GM19351 (cell line): ENCODE results near the gene DAP3.
"Not testable (repeated sequence)": the region's sequence is repeated elsewhere in the genome, so short reads cannot be mapped to it uniquely, and the experiment has no call there.

Source experiments
- ATAC-seq: cut with Tn5 transposase; IDR thresholded peaks from one replicate; pipeline ENCODE4 v1.9.1; 2021; ENCODE audit warnings: mild to moderate bottlenecking, moderate library complexity; ENCODE audit not compliant: unreplicated experiment

DAP3 gene

DNA sequence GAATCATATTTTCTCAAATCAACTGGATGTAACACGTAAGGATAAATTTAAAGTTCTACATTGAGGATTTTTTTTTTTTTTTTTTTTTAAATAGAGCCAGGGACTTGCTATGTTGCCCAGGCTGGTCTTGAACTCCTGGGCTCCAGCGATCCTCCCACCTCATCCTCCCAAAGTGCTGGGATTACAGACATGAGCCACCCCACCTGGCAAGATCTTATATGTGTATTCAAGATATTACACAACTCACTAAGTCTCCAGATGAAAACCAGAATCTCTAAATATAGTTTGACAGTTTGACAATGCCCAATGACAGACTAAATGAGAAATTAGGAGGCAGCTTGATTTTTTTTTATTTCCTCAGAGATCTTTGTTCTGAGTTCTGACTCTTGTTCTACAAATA is 7.1 kb upstream of the DAP3 start:
- ATAC-seq: no peak

DNA sequence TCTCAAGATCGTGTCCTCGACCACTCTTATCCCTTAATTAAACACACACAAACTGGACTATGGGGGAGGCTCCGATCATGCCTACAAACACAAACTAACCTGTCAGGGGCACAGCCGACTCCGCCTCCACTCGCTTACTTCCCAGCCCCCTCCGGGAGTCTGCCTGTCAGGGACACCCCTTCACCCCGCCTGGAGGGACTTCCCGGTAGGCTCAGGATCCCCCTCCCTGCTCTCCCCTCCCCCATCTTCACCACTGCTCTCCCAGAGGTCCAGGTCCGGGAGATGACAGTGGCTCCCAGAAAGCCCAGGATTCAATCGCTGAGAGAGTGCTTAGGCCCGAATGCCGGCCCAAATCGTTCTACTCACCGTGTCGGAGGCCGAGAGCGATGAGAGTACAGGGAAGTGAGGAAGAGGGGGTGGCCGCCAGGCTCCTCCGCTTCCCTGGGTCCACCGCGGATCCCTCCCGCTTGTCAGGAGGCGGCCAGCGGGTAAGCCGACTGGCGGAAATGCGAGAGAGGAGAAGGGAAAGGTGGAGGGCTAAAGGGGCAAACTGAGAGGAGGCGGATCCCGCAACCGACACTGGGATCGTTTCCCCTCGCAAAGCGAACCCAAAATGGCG is 1.1 kb upstream of the DAP3 start:
- ATAC-seq: not testable (repeated sequence)

DNA sequence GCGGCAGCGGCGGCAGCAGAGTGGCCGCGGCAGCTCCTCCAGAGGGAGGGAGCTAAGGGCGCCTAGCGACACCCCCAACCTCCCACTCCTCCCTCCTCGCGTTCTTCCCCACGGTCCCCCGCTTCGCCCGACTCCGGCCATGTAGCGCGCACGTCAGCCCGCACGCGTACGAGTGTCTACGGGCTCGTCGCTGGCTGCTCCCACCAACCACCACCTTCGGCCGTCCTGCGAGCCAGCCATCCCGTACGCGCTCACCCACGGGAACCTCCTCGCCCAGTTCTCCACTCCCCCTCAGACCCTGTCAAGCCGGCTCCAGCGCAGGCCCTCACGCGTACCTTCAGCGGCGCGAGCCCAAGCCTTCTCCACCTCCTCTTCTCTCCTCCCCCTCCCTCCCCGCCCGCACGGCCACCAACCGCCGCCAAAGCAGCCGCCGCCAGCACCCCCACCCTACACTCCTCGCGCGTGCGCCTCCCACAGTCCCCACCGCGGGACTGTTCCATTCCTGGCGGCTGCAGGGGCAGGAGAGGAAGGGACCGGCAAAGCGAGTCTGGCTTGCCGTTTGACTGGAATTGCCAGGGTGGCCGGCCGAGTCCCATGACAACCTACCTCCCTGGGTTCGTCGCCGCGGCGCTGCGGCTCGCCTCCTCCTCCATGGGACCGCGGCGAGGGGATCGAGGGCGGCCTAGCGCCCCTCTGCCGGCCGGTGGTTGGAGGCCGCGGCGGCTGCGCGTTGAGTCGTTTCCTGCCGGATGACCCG is 389 bp upstream of the DAP3 start, which contains the start of gene YY1AP1:
TSS of gene YY1AP1 (minus strand) at position 451 of the 757 bp plus-strand sequence. CDS start 8,338 bp downstream, outside the sequence.
- peak; percentile 80 for ATAC-seq

DNA sequence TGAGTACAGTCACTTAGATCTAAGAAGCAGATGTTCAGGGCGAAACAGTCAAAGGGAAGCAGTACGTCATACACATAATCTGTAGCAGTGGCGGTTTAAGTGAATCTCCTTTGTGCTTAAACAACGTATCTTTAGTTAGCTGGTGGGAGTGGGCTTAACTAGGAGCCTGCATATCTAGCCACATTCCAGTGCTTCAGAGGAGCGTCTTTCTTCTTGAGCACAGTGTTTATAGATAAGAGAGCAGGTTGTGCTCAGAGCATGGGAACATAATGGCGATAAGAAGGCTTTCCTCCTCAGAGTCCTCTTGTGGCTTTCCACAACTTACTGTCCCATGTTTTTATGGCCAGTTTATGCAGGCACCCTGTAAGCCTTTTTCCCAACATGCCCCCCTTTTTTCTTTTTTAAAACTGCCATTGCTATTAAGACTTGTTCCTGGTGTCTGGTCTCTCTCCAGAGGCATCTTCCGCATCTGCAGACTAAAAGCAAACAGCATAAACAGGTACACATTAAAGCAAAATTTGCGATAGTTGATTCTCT is 3.2 kb downstream of the DAP3 start:
- ATAC-seq: no peak

DNA sequence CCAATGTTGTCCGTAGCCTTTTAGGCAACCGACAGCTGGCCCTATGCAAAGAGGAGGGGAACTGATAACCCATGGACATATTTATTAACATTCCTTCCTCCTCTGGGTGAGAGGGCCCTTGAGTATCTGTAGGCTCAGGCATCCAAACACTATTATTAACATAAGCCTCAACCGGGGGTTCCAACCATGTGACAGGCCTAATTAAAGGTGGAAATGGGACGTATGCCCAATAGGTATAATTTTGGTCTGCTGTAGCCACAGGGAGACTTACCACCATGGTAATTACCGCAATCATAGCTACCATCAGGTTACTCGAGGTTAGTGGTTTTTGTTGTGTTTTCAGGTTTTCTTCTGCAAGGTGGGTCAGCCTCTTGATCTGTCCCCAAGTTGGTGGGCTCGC is 5.3 kb downstream of the DAP3 start:
- ATAC-seq: no peak

DNA sequence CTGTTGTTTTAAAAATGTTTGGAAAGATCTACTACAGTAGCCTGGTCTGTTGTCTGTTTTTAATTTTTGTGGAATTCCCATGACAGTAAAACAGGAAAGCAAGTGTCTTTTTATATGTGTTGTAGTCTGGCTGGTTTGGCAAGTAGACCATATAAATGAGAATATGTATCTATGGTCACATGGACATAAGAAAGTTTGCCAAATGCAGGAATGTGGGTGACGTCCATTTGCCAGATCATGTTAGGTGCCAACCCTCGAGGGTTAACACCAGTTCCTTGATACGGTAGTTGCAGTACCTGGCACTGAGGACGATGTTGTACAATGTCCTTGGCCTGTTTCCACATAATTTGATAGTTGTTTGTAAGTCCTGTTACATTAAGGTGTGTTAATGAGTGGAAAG is 6.2 kb downstream of the DAP3 start:
- no peak for ATAC-seq

DNA sequence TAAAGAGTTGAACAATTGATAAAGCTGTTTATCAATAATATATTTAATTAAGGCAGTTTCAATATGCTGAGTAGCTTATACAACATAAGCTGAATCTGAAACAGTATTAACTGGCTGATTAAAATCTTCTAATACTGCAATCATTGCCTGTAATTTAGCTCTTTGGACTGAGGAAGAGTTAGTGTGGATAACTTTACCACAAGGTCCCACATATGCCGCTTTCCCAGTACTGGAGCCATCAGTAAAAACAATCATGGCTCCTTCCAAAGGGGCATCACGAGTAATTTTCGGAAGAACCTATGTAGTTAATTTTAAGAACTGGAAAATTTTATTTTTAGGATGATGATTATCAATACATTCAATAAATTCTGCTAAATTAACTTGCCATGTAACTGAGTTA is 6.7 kb downstream of the DAP3 start:
- no peak for ATAC-seq

DNA sequence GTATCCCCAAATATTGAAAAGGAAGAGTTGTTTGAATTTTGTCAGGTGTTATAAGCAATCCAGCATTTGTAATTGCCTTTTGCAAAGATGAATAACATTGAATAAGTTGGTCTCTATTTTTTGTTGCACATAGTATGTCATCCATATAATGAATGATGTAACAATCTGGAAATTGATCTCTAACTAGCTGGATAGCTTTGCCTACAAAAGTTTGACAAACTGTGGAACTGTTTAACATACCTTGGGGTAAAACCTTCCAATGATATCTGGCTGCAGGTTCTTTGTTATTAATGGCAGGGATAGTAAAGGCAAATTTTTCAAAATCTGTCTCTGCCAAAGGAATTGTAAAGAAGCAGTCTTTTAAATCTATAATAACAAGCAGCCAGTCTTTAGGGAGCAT is 7.6 kb downstream of the DAP3 start:
- ATAC-seq: no peak

DNA sequence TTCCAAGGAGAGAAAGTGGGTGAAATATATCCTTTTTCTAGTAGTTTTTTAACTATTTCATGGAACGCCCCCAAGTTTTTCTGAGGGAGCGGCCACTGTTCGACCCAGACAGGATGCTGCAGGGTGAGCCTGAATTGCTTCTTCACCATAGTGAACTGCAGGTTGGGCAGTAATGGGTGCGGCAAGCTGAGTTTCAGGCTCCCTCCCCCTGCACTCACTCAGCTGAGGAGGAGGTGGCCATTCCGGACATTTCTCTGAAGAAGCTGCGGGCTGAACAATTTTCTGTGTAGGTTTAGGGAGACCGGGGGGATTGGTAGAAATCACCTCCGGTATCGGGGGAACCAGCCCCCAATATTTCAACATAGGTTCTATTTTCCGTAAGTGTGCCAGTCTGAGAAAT is 8.2 kb downstream of the DAP3 start:
- no peak for ATAC-seq

DNA sequence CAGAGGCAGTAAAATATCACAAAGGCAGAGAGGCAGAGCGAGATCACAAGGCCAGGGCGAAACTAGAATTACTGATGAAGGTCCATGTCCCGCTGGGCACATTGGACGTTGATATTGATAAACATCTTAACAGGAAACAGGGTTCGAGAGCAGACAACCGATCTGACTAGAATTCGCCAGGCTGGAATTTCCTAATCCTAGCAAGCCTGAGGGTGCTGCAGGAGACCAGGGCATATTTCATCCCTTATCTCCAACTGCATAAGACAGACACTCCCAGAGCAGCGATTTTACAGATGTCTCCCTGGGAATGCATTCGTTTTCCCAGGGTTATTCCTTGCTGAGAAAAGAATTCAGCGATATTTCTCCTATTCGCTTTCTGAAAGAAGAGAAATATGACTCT is 8.7 kb downstream of the DAP3 start:
- ATAC-seq: not testable (repeated sequence)

DNA sequence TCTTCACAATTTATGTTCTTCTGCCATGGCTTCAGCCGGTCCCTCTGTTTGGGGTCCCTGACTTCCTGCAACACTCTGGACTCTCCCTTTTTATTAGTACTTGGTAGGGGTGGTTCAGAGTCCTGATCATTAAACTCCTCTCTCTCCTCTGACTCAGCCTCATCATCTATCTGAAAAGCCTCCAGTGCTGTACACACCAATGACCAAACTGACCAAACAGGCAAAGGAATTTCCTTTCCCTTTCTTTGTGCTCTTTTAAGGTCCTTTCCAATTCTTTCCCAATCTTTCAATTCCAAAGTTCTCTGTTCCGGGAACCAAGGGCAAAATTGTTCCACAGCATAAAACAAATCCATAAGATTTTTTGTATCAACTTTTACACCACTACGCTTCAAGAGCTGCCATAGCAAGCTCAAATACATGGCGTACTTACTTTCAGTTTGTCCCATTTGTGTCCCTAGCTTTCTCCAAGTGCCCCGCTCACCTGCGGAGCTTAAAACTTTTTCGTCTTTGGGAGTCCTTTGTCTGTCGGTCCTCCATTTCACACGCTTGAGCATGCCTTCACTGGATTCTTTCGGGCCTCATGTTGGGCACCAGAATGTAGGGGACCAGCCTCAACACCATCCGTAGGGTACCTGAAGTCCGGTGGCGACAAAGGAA is 9.6 kb downstream of the DAP3 start:
- ATAC-seq: no peak

DNA sequence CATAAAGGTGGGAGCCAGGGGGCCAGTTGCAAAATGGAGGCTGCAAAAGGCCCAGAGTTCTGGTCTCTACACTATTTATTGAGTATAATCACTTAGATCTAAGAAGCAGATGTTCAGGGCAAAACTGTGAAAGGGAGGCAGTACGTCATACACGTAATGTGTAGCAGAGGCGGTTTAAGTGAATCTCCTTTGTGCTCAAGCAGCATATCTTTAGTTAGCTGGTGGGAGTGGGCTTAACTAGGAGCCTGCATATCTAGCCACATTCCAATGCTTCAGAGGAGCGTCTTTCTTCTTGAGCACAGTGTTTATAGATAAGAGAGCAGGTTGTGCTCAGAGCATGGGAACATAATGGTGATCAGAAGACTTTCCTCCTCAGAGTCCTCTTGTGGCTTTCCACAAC is 10.2 kb downstream of the DAP3 start:
- ATAC-seq: not testable (repeated sequence)

DNA sequence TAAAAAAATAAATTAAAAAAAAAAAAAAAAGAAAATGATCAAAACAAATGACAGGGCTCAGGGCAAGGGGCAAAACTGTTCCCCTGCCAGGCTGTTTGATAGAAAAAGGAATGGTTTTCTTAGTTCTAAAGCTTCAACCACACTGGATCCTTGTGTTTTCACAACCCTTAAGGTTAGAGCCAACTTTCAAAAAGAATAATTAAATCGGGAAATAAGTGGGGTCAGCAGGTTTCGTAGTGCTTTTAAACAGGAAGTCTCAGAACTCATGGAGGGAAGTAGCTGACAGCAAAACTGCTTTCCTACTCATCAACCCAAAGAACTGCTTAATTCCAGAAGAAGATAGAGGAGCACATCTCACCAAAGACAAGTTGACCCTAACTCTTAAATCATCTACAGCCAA is 12.8 kb downstream of the DAP3 start:
- not testable (repeated sequence) for ATAC-seq

DNA sequence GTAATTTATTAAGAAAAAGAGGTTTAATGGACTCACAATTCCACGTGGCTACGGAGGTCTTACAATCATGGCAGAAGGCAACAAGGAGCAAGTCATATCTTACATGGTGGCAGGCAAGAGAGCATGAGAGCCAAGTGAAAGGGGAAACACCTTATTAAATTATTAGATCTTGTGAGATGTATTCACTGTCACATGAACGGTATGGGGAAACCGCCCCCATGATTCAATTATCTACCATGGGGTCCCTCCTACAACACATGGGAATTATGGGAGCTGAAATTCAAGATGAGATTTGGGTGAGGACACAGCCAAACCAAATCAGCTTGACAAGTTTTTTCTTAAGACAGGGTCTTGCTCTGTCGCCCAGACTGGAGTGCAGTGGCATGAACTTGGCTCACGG is 14.3 kb downstream of the DAP3 start:
- no peak for ATAC-seq

DNA sequence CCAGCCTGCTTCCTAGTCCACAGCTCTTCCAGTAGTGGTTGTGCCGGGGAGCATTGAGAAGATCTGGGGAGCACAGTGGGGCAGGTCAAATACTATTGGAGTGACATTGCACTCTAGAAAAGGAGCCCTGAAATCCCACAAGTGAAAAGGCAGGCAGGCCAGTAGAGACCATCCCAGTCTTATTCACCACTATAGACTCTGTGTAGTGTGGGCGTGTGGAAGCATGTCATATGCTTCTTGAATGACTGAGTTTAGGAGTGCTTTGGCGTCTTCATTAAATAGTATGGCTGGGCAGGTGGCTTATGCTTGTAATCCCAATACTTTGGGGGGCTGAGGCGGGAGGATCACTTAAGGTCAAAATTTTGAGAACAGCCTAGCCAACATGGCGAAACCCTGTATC is 15.5 kb downstream of the DAP3 start:
- not testable (repeated sequence) for ATAC-seq

DNA sequence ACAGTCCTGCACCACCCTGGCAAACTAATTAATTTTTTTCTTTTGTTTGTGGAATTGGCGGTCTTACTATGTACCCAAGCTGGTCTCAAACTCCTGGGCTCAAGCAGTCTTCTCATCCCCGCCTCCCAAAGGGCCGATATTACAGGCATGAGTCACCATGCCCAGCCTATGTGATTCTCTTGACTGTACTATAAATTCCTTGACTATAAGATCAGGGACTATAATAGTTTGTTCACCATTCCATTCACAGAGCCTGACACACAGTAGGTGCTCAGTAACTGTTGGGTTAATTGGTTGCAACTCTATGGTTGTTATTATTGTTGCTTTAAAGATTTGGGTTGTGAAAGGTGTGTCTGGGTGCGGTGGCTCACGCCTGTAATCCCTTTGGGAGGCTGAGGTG is 17.2 kb downstream of the DAP3 start:
- no peak for ATAC-seq

DNA sequence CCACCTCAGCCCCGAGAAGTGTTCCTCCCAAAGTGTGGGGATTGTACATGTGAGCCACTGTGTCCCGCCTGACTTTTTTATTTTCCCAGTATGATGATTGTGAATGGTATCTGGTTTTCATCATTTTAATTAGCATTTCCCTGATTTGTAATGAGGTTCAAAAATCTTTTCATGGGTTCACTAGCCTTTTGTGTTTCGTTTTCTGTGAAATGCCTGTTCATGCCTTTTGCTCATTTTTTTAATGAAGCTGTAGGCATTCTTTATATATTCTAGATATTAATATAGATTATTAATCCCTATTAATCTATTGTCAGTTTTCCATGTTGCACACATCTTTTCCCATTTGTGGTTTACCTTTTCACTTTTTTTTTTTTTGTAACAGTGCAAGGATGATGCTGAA is 20.5 kb downstream of the DAP3 start:
- no peak for ATAC-seq

DNA sequence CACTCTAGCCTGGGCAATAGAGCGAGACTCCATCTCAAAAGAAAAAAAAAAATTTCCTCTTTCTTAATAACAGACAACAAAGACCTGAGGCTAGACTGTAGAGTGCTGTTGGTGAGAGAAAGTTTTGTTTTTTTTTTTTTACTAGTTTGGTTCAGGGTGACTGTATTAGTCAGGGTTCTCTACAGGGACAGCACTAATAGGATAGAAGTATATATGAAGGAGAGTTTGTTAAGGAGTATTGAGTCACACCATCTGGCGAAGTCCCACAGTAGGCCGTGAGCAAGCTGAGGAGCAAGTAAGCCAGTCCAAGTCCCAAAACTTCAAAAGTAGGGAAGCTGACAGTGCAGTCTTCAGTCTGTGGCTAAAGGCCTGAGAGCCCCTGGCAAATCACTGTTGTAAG is 22.6 kb downstream of the DAP3 start:
- not testable (repeated sequence) for ATAC-seq

DNA sequence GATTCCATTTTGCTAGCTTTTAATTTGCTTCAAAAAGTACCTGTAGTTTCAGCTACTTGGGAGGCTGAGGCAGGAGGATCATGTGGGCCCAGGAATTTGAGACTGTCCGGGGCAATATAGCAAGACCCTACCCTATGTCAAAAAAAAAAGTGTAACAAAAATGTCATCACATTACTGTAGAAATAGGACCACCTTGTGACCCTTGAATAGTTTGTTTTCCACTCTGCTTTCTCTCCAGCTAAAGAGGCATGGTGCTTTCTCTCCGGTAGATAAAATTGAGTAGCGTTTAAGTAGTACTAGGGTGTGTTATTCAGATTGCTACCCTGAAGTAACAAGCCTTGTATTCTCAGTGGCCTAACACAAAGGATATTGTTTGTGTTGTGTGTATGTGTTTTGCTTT is 23.7 kb downstream of the DAP3 start:
- ATAC-seq: not testable (repeated sequence)

DNA sequence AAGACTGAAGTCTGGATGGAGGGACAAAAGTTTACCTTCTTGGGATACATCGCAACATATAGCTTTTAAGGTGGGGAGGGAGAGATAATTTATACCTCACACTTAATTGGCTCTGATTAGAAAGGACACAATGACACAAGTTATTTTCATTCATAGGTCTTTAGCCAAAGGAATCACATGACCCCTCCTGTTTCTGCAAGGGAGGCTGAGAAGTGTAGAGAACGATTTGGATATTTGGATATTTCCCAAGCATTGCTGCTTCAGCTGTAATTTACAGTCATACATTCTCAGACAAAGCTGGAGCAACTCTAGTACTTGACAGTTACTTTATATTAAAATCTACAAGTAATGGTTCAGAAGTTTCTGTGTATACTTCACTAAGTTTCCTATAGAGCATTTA is 24.2 kb downstream of the DAP3 start:
- ATAC-seq: no peak

DNA sequence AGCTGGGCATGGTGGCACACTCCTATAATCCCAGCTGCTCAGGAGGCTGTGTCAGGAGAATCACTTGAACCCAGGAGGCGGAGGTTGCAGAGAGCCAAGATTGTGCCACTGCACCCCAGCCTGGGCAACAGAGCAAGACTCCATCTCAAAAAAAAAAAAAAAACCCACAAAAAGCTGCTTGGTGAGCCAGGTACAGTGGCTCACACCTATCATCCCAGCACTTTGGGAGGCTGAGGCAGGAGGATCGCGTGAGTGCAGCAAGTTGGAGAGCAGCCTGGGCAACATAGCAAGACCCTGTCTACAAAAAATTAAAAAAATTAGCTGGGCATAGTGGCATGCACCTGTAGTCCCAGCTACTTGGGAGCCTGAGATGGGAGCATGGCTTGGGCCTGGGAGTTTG is 26.2 kb downstream of the DAP3 start:
- not testable (repeated sequence) for ATAC-seq

DNA sequence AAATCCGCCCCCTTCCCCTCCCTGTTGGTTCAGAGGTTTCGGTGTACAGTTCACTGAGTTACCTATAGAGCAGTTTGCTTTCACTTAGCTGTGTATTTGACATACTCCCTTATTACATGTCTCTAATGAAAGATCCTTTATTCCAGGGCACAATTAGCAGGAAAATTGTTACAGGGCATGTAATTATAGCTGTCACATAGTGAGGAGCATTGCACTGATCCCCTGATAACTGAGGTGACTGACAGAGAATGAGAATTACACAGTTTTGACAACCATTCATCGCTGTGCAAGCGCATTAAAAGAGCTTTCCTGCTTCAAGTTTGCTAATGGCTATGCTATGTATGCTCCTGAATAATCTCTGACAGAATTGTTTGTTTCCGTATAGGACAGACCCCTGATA is 26.9 kb downstream of the DAP3 start:
- no peak for ATAC-seq
